Heart right ventricle (tissue), 16 donors: ENCODE measurements around the gene C2CD2. TPM values are rescaled to one million over a fixed set of nuclear protein-coding genes. Genes with fewer than 3 reads are reported as not detected.
A peak's percentile ranks its signal among the peaks of the same experiment; 100 is the strongest.

Experiments
- ATAC-seq, 8 donors: fragments of 200-7000 bp; cut with Tn5 transposase; one replicate each; pipeline ENCODE4 v1.9.1; 2020; ENCODE audit warnings: mild to moderate bottlenecking in 8 of 8, moderate library complexity in 8 of 8, moderate number of reproducible peaks in 1 of 8
- DNase-seq, 2 donors: peaks; one replicate each; pipeline ENCODE4 v3.0.0-alpha.2; 2020
- H3K27ac ChIP-seq, 10 donors: fragments of 200-600 bp; sonication (generic) in 2 of 10; one replicate each; pipeline versions ENCODE4 v1.5.0 to v1.8.0; 2020 to 2022; ENCODE audit warnings: mild to moderate bottlenecking in 3 of 10
- H3K27me3 ChIP-seq, 7 donors: fragments of 200-600 bp; one replicate each; pipeline ENCODE4 v1.8.0; 2021 to 2022; ENCODE audit warnings: mild to moderate bottlenecking in 2 of 7
- H3K36me3 ChIP-seq, 9 donors: fragments of 200-600 bp; sonication (generic) in 1 of 9; one replicate each; pipeline versions ENCODE4 v1.5.0 to v1.8.0; 2020 to 2022; ENCODE audit warnings: mild to moderate bottlenecking in 2 of 9
- H3K4me1 ChIP-seq, 9 donors: fragments of 200-600 bp; sonication (generic) in 1 of 9; one replicate each; pipeline versions ENCODE4 v1.5.0 to v1.8.0; 2020 to 2022; ENCODE audit warnings: mild to moderate bottlenecking in 4 of 9
- H3K4me3 ChIP-seq, 10 donors: fragments of 200-600 bp; sonication (generic) in 2 of 10; one replicate each; pipeline versions ENCODE4 v1.5.0 to v1.8.0; 2020 to 2022; ENCODE audit warnings: mild to moderate bottlenecking in 7 of 10, moderate library complexity in 2 of 10
- H3K9me3 ChIP-seq, 11 donors: fragments of 200-600 bp in 10 of 11; sonication (generic) in 2 of 11; one replicate each; pipeline versions ENCODE4 v1.5.0 to v1.8.0; 2013 to 2022; ENCODE audit warnings: mild to moderate bottlenecking in 2 of 11, control low read depth in 1 of 11, moderate library complexity in 1 of 11
- WGBS, 2 donors: extraction: QIAGEN DNeasy Blood & Tissue Kit; methylation state at CpG; one replicate each; pipeline ENCODE4 v1.1.7; 2013; ENCODE audit warnings: inconsistent platforms in 1 of 2; 5-methylcytosine and 5-hydroxymethylcytosine counted together
- intact Hi-C, 10 donors: fragments of 100-400 bp; cut with DNase I; formaldehyde crosslinking; loops; one replicate each; pipeline versions ENCODE4 v1.11.1 to v1.14.2; 2022
- polyA plus RNA-seq, 2 donors: library from polyadenylated mRNA; stranded (reverse); fragments of 200-250 nt; gene quantifications; one replicate each; pipeline ENCODE4 v1.2.3, GENCODE V29; 2013
- total RNA-seq, 10 donors: library from RNA; stranded (reverse); fragmentation: NEBNext Ultra II Directional in 3 of 10; extraction: Animal tissue kit (Norgen Biotek cat#: 25700) in 3 of 10; gene quantifications; one replicate each; pipeline versions ENCODE4 v1.2.1 to v1.2.4, GENCODE V29; 2021 to 2023
- TF ChIP-seq, protein P1 (sequence below), 9 donors: fragments of 200-600 bp; sonication (generic) in 2 of 9; IDR thresholded peaks; one replicate each; pipeline versions ENCODE4 v1.5.0 to v1.8.0; 2021 to 2022; ENCODE audit warnings: antibody characterized with exemption in 9 of 9, mild to moderate bottlenecking in 5 of 9, moderate library complexity in 1 of 9
- donor health status: Arrhythmogenic right ventricular cardiomyopathy.
- donor health status: ischemic (EF 13 %, LVEDD 7.1; RV severe dilation, severe dysfunction).
- donor health status: healthy with polysubstance abuse.
- donor health status: DM: no; HTN: yes; CAD: no.
- donor health status: DM: no; HTN: no; CAD: no.
- donor health status: ischemic (EF 25% LVEDD 6.9; RV normal size, moderate dysfunction).
- donor health status: ischemic (EF 25% LVEDD 5.7; RV mildly dilated, moderate dysfunction).
- donor health status: healthy.
- donor health status: DM: yes; HTN: yes; CAD: no.
- donor health status: Ischemic cardiomyopathy.
- donor health status: ischemic (EF 35%, LVEDD 5.7; RV mildly dilated, moderate dysfunction).
- donor health status: nonischemic (EF 11% LVEDD 7.7; RV severe dilation, severe dysfunction).
- donor health status: DM: yes; HTN: yes; CAD: no.
- donor health status: PGD.
- donor health status: ischemic (EF 29% LVEDD 5.4; RV normal size, mild dysfunction).
- donor health status: nonischemic (EF 23%, LVEDD 6.1; RV moderate dilation, normal function).

Gene C2CD2
- total and polyA plus RNA-seq, 12 donors, result 4.5 to 11.1 (median 6.6) TPM

DNA sequence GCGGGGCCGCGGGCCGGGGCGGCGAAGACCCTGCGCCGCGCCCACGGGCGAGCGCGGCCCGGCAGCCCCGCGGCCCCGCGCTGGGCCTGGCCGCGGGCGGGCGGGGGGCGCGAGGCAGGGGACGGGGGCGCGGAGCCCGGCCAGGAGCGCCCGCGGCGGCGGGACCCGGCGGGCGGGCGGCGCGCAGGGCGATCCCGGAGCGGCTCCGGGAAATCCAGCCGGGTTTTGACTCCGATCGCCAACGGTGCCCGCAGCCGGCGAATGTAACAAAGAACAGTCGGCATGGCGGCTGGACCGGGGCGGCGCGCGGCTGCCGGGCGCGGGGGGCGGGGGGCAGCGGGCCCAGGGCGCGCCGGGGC lies 75.0 kb downstream of the C2CD2 start:
- Histone ChIP-seq H3K4me1 (peaks cover 0 to 20% (median 13%) of the 10 kb centered on the region in 9 donors), H3K4me3 (peak overlapping the region in 9 of 10 donors; percentile 53 to 94 (median 79)), H3K27ac (peak overlapping the region in 5 of 10 donors; percentile 56 to 94 (median 83)), H3K27me3 (no peaks in the 10 kb centered on the region), H3K36me3 (no peaks in the 10 kb centered on the region), H3K9me3 (no peaks in the 10 kb centered on the region)
- TF ChIP-seq, protein P1, sequence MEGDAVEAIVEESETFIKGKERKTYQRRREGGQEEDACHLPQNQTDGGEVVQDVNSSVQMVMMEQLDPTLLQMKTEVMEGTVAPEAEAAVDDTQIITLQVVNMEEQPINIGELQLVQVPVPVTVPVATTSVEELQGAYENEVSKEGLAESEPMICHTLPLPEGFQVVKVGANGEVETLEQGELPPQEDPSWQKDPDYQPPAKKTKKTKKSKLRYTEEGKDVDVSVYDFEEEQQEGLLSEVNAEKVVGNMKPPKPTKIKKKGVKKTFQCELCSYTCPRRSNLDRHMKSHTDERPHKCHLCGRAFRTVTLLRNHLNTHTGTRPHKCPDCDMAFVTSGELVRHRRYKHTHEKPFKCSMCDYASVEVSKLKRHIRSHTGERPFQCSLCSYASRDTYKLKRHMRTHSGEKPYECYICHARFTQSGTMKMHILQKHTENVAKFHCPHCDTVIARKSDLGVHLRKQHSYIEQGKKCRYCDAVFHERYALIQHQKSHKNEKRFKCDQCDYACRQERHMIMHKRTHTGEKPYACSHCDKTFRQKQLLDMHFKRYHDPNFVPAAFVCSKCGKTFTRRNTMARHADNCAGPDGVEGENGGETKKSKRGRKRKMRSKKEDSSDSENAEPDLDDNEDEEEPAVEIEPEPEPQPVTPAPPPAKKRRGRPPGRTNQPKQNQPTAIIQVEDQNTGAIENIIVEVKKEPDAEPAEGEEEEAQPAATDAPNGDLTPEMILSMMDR (IDR thresholded peaks at IDR 0.05), result no peak
- intact Hi-C loops, result loop anchor here in 2 of 10 donors (5.0 kb wide), 1 partner anchor 128 kb away; no protein-coding TSS in a partner anchor
- 1% methylated on average over 14 to 65 of the region's 65 CpGs for WGBS, 2 donors
- DNase-seq (peak; percentile 84 to 87), ATAC-seq (peak; percentile 11 to 77 (median 62))

DNA sequence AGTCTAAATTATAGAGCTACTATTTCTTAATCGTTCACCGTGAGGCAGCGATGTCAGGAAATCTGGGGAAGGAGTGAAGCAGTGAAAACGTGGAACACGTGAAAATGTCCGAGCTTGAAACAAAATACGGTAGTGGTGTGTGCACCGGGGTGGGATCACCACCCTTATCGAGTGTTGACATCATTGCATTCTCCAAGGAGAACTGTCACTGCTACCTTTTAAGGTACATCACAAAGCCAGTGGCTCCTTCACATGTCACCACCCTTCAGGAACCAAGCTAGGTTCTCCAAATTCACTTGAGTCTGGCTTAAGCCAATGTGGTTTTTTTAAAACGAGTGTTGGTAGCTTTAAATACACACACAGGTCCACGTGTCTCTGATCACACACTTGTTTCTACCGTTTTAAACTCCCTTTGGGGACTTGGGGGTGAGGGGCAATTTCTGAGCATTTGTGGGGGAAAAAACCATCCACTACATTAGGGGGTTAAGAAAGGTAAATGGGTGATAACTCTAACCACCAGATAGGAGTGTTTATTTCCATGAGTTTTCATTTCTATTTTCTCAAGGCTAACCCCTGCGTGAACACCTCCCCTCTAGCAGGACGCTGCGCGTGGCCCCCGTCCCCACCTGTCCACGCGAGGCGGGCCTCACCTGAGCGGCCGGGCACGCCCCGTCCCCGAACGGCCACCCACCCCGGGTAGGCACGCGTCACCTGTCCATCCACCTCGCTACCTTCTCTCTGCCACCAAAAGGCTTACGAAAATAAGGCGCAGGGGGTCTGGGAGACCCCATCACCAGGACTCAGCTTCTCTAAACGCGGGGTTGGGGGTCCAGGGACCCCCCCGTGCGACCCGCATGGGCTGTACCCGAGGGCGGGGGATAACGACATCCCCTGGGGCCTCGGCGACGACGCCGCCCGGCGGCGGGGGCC lies 75.7 kb downstream of the C2CD2 start:
- TF ChIP-seq, protein P1 (IDR thresholded peaks at IDR 0.05), result no peak
- intact Hi-C loops, result loop anchor here in 2 of 10 donors (5.0 kb wide), 1 partner anchor 129 kb away; no protein-coding TSS in a partner anchor
- 0 to 1% methylated on average over 48 of the region's 48 CpGs for WGBS, 2 donors
- peak overlapping the region; percentile 53 to 94 (median 78) for H3K4me3 ChIP-seq
- H3K4me1 ChIP-seq, result peaks cover 0 to 20% (median 13%) of the 10 kb centered on the region in 9 donors
- H3K27me3 ChIP-seq, result no peaks in the 10 kb centered on the region
- peak overlapping the region in 7 of 10 donors; percentile 27 to 89 (median 56) for H3K27ac ChIP-seq
- no peaks in the 10 kb centered on the region for H3K36me3 ChIP-seq
- DNase-seq, result no peak
- no peaks in the 10 kb centered on the region for H3K9me3 ChIP-seq
- peak in 1 of 8 donors; percentile 32 for ATAC-seq

DNA sequence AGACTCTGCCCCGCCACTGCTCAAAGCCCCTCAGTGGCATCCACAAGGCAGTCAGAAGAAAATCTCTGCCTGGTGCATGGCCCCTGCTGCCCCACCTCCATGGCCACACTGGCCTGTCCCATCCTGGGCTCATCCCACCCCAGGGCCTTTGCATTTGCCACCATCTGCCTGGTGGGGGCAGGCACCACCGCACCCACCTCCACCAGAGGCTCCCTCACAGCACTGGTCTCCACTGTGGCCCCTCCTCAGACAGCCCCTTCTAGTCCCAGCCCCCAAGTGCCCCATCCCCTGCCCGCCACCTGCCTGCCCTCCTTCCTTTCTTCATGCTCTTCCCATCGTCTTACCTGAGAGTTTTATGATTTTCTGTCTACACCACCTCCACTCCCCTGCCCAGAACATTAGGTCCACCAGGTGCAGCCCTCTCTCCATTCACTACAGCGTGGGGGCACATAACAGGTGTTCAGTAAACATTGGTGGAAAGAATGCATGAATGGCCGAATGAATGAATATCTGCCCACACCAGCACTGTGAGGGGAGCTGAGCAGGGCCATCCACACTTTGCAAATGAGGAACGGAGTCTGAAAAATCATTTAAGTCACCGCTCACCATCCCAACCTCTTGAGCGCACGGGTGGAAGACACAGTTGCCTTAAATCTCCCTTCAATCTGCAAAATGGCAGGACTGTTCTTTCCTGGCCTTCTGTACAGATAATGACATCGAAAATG lies 76.7 kb downstream of the C2CD2 start:
- intact Hi-C loops, result loop anchor here in 2 of 10 donors (5.0 kb wide), 1 partner anchor 130 kb away; no protein-coding TSS in a partner anchor
- Histone ChIP-seq H3K27me3 (no peaks in the 10 kb centered on the region), H3K4me1 (peaks cover 0 to 20% (median 13%) of the 10 kb centered on the region in 9 donors), H3K36me3 (no peaks in the 10 kb centered on the region), H3K4me3 (peak overlapping the region in 5 of 10 donors; percentile 74 to 94 (median 82)), H3K27ac (peak overlapping the region in 1 of 10 donors; percentile 11), H3K9me3 (no peaks in the 10 kb centered on the region)
- 91% methylated on average over 11 of the region's 11 CpGs for WGBS, 2 donors
- DNase-seq, result no peak
- TF ChIP-seq, protein P1 (IDR thresholded peaks at IDR 0.05), result no peak
- ATAC-seq, result no peak

DNA sequence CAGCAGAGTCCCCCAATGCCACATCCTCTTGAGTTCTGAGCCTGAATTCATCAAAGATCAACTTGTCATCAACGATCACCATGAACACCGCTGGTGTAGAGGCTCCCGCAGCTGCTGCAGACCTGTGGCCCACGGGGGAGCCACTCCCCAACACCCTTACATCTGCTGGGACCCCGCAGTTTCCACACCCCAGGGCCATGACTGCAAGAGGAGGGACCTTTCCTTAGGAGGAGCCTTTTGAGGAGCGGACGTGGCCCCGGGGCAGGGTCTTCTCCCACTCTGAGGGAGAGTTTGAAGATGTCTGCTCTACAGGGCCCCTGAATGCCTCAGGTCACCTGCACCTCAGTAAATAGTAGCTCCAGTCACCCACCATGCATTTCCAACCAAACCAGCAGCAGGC lies 77.4 kb downstream of the C2CD2 start:
- intact Hi-C loops, result loop anchor here in 2 of 10 donors (5.0 kb wide), 1 partner anchor 131 kb away; no protein-coding TSS in a partner anchor
- 96% methylated on average over 8 of the region's 8 CpGs for WGBS, 2 donors

More for the DNA sequence above, 77.4 kb downstream of the C2CD2 start:
- Histone ChIP-seq H3K27me3 (no peaks in the 10 kb centered on the region), H3K4me3 (no peak overlapping the region), H3K36me3 (no peaks in the 10 kb centered on the region), H3K4me1 (peaks cover 0 to 20% (median 13%) of the 10 kb centered on the region in 9 donors), H3K27ac (no peak overlapping the region), H3K9me3 (no peaks in the 10 kb centered on the region)
- DNase-seq (no peak), ATAC-seq (no peak)
- TF ChIP-seq, protein P1 (IDR thresholded peaks at IDR 0.05), result no peak
